SK-N-MC (cell line): ENCODE data around the gene ZNF891.

Experiments used
- EZH2 ChIP-seq: fragments of 200-600 bp; sonication (generic); IDR thresholded peaks from one replicate; pipeline ENCODE4 v1.6.1; 2017; ENCODE audit warnings: antibody characterized with exemption
- FOXP2 ChIP-seq: optimal IDR thresholded peaks from 2 replicates; pipeline ENCODE3; 2011; ENCODE audit warnings: mild to moderate bottlenecking, moderate library complexity; ENCODE audit not compliant: insufficient read depth; ENCODE audit errors: extremely low read length, control extremely low read depth
- POLR2AphosphoS5 ChIP-seq: IDR thresholded peaks from 2 replicates; pipeline ENCODE4 v1.6.1; 2012; ENCODE audit warnings: mild to moderate bottlenecking, low read depth, low read length, borderline replicate concordance

DNA sequence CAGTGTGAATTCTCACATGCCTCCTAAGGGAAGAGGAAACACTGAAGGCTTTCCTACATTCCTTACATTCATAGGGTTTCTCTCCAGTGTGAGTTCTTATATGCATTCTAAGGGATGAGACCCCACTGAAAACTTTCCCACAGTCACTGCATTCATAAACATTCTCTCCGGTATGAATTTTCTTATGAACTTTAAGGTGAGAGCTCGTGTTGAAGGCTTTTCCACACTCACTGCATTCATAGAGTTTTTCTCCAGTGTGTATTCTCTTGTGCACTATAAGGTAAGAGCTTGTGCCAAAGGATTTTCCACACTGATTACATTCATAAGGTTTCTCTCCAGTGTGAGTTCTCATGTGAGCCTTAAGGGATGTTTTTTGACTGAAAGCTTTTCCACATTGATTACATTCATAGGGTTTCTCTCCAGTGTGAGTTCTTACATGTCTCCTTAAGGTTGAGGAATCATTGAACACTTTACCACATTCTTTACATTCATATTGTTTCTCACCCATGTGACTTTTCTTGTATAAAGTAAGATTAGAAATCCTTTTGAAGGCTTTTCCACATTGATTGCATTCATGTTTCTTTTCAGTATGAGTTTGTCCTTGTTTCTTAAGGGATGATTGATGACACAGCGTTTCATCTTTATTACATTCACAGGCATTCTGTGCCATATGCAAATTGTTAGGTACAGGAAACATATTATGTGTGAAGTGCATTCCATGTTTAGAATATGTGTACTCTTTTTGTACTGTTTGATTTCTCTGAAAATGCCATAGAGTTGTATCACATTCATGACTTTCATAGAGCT is 9.5 kb downstream of the ZNF891 start:
- no peak for TF ChIP-seq EZH2
- no peak for TF ChIP-seq FOXP2
- no peak for TF ChIP-seq POLR2AphosphoS5
